Activated naive CD4-positive, alpha-beta T cell treated with anti-CD3 and anti-CD28 coated beads, Interleukin-2, amount 50 U/mL, for 72 hours (primary cell): ENCODE measurements around the gene LSAMP. TPM values are rescaled to one million over a fixed set of nuclear protein-coding genes. Genes with fewer than 3 reads are reported as not detected.
"Not testable (repeated sequence)": the region's sequence is repeated elsewhere in the genome, so short reads cannot be mapped to it uniquely, and the experiment has no call there.

ENCODE experiments used
- ATAC-seq, 2 donors: fragments of 150-1000 bp; cut with Tn5 transposase; 2 replicates each; pipeline ENCODE4 v1.10.0; 2021; ENCODE audit warnings: mild to moderate bottlenecking in 2 of 2, moderate library complexity in 2 of 2
- DNase-seq, 2 donors: peaks; one replicate each; pipeline ENCODE4 v3.0.0; 2021 to 2022; ENCODE audit warnings: low spot score in 2 of 2
- H3K27ac Mint-ChIP-seq, 2 donors: one replicate each; pipeline ENCODE4 v1.8.0; 2022; ENCODE audit warnings: mild to moderate bottlenecking in 2 of 2, mixed read lengths in 2 of 2
- H3K36me3 Mint-ChIP-seq, 2 donors: one replicate each; pipeline ENCODE4 v1.8.0; 2022; ENCODE audit warnings: mixed read lengths in 2 of 2
- H3K9me3 Mint-ChIP-seq, 2 donors: one replicate each; pipeline ENCODE4 v1.8.0; 2022; ENCODE audit warnings: mixed read lengths in 2 of 2
- total RNA-seq, 2 donors: library from RNA; stranded (reverse); gene quantifications; one replicate each; pipeline ENCODE4 v1.2.3, GENCODE V29; 2022

Gene LSAMP
- total RNA-seq, 2 donors from 2014 or later, result not detected

DNA sequence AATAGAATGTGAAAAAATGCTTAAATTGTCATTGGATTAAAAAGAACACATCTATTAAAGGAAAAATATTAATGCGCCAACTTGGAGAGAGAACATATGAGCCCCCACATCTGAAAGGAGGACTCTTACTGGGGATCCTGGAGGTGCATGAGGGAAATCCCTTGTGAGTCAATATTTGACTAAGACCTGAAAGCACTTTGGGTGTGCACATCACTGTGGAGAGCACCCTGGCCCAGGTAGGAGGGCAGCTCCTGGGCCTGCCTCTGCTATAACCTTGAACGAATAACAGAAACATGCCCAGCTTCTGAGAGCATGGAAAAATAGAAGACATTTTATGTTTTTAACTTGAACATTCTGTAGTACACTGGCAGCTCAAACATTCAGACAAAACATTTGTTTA is 622.2 kb downstream of the LSAMP start:
- Mint-ChIP-seq H3K9me3 (no peaks in the 10 kb centered on the region), H3K36me3 (no peaks in the 10 kb centered on the region), H3K27ac (no peak overlapping the region)
- ATAC-seq, result peak; percentile 43 to 54
- no peak for DNase-seq

DNA sequence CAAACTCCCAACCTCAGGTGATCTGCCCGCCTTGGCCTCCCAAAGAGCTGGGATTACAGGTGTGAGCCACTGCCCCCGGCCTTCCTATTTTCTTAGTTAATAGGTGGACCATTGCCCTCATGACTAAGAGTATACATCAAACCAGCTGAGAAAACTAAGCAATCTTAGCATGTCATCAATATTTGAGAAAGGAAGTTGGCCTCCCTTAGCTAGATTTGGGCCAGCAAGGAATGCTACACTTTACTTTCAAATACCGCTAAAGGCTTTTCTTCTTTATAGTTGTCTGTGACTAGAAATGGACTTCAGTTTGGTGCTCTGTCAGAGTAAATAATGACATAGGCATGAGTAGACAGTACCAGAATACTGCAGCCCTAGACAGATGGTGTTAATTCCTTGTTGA is 622.7 kb downstream of the LSAMP start:
- no peak for ATAC-seq
- DNase-seq, result no peak
- no peaks in the 10 kb centered on the region for H3K36me3 Mint-ChIP-seq

DNA sequence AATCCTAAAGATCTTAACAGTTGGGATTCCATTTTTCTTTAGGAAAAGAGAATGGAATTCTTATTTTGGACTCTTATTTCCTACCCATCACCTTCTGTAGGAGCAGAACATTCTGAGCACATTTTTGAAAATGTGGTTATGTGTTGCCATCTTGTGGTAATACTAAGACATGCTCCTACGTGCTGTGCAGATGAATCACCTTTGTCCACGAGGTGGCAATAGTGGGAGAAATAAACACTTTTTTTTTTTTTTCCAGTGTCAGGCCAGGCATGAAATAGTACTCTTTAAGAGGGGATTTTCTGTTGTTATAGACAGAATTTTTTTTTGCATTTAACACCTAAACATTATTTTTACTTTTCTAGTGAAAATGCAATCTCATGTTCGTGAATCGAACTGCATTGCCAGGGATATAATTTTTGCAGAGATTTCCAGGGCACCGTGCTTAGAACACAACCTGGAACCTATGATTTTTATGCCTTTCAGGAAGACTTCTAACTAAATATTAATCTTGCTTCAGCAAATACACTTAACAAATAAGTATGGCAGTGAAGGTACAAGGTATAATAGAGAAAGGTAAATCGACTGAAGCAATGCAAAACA is 625.4 kb downstream of the LSAMP start:
- no peak overlapping the region for H3K27ac Mint-ChIP-seq
- no peaks in the 10 kb centered on the region for H3K36me3 Mint-ChIP-seq
- H3K9me3 Mint-ChIP-seq, result no peaks in the 10 kb centered on the region
- DNase-seq (peak in 1 of 2 donors; percentile 47), ATAC-seq (peak; percentile 86 to 90)

More for the DNA sequence above, 622.7 kb downstream of the LSAMP start:
- no peak overlapping the region for H3K27ac Mint-ChIP-seq
- no peaks in the 10 kb centered on the region for H3K9me3 Mint-ChIP-seq

DNA sequence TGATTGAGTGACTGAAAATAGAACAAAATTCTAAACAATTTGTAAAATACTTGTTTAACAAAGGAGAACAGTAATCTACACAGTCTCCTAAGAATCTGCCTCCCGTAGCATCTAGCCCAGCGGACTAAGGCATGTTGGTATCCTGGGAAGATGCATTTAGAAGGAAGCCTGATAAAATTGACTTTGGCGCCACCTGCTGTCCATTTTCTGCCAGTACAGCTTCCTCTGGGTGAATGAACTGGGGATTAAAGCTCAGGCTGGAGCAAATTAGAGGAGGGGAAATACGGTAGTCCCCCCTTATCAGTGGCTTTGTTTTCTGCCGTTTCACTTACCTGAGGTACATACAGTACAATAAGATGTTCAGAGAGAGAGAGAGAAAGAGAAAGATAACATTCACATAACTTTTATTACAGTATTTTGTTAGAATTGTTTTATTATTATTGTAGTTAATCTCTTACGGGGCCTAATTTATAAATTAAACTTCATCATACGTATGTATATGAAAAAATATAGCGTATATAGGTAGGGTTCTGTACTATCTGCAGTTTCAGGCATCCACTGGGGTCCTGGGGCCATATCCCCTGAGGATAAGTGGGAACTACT is 630.4 kb downstream of the LSAMP start:
- DNase-seq (peak in 1 of 2 donors; percentile 70), ATAC-seq (peak; percentile 56 to 68)
- Mint-ChIP-seq H3K36me3 (no peaks in the 10 kb centered on the region), H3K27ac (no peak overlapping the region), H3K9me3 (no peaks in the 10 kb centered on the region)

DNA sequence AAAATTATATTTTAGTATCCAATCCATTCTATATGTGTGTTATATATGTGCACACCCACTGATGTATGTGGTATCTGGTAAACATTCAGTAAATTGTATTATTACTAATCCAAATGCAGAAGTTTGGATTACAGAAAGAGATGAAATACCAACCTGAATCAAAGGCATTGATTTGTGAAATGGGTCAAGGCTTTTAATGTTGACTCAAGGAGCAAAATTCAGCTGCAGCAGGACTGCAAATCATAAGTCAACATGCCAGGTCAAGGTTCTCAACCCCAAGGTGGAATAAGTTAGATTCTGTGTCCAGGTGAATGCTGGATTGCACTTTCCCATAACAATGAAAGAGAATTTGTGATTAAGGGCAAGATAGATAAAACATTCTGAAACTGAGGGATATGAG is 631.3 kb downstream of the LSAMP start:
- Mint-ChIP-seq H3K9me3 (no peaks in the 10 kb centered on the region), H3K36me3 (no peaks in the 10 kb centered on the region), H3K27ac (no peak overlapping the region)
- no peak for ATAC-seq
- DNase-seq, result no peak

DNA sequence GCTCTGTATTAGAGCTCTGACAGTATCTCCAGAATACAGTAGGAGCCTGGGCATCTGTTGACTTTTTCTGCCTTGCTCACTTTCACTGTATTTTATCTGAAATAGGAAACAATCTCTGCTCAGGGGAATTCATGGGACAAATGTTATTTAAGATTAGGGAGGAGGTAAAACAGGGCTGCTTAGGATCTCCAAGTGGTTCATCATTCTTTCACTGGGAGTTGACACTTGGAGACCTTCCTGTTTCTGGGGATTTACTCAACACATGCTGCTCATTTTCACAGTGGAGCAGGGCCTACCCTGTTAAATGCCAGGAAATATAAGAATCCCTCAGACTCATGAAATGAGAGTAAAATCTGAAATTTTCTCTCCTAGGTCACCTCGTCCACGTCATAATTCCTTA is 636.5 kb downstream of the LSAMP start:
- no peaks in the 10 kb centered on the region for H3K36me3 Mint-ChIP-seq
- ATAC-seq (no peak), DNase-seq (no peak)
- H3K9me3 Mint-ChIP-seq, result no peaks in the 10 kb centered on the region
- H3K27ac Mint-ChIP-seq, result no peak overlapping the region

DNA sequence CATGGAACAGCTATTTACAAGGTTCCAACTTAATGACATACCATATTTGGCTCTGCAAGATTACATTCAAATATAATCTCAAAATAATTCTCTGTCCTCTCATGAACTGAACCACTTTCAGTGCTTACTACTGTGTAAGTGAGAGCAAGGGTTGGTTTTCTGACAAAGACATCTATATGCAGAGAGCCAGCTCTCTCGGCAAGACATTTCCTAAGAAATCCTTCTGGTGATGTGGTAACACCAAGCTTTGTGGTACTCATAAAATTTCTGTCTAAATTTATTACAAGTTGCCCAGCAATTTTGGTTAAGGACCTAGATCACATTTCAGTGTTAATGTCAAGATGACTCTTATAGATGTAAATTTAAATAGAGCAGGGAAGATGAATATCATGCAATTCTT is 637.0 kb downstream of the LSAMP start:
- H3K9me3 Mint-ChIP-seq, result no peaks in the 10 kb centered on the region
- ATAC-seq, result no peak
- H3K36me3 Mint-ChIP-seq, result no peaks in the 10 kb centered on the region
- no peak overlapping the region for H3K27ac Mint-ChIP-seq
- DNase-seq, result no peak

DNA sequence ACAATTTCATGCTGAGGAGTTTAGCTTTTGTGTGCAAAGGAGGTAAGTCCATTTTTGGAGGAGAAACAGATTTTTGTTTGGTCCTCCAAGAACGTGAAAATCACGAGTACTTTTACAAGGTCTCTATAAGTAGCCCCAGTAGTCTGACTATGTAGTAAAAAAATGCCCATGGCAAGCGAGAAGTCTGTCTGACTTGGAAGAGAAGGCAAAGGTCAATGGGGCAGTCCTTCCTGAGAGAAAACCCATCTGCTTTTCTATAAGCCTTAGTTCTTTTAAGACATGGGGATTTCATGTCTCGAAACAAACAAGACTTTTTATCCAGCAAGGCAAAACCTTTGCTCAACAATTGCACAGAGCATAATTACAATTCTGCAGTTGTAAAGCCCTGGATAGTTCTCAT is 638.8 kb downstream of the LSAMP start:
- Mint-ChIP-seq H3K36me3 (no peaks in the 10 kb centered on the region), H3K9me3 (no peaks in the 10 kb centered on the region), H3K27ac (no peak overlapping the region)
- ATAC-seq (no peak), DNase-seq (no peak)

DNA sequence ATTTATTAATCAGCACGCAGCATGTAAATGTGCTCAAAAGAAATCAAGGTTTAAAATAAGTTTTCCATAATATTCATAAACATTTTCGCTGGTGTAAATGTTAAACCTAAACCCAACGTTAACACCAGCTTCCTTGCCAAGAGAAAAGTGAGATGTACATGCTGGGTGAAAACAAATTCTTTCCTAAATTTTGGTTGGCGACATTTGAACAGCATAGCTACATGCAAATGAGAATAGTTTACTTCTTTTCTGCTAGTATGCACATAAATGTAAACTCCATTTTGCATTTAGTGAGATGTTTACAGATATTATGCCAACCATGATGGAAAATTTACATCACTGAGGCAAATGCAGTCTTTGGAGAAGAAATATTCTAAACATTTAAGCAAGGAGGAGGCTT is 639.8 kb downstream of the LSAMP start:
- ATAC-seq, result no peak
- Mint-ChIP-seq H3K27ac (no peak overlapping the region), H3K9me3 (no peaks in the 10 kb centered on the region), H3K36me3 (no peaks in the 10 kb centered on the region)
- no peak for DNase-seq

DNA sequence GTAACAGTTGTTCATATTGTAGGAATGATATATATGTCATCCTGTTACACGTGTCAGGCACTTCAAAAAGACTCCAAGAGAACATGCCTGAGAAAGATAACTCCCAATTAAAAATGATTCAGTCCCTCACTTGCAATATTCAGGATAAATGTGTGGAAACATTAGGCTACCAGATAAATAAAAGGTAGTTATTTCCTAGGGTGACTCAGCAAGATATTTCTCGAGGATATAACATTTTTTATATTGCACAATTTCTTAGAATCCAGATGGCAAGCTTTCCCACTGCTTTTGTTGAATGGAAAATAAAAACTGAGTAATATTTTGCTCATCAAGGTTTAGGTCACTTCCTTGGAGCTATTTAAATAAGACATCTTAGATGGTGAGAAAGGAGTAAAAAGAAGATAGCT is 640.6 kb downstream of the LSAMP start:
- ATAC-seq (no peak), DNase-seq (no peak)
- no peaks in the 10 kb centered on the region for H3K9me3 Mint-ChIP-seq
- no peaks in the 10 kb centered on the region for H3K36me3 Mint-ChIP-seq
- no peak overlapping the region for H3K27ac Mint-ChIP-seq

DNA sequence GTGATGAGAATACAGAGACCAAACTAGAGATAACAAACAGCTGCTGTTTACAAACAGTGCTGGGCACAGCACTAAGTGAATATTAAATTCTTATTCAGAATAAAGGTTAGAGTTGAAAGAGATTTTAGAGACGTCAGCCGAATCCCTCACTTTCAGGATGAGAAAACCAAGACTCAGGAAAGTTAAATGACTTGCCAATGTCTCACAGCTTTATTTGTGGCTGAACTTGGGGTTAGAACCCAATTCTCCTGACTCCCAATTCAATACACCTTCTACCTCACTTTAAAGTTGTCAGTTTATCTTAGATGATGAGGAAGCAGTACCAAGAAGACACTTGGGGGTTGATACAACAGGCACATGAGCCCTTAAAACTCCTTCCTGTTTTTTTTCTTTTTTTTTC is 641.1 kb downstream of the LSAMP start:
- Mint-ChIP-seq H3K27ac (no peak overlapping the region), H3K9me3 (no peaks in the 10 kb centered on the region), H3K36me3 (no peaks in the 10 kb centered on the region)
- DNase-seq, result no peak
- ATAC-seq, result peak in 1 of 2 donors; percentile 80

DNA sequence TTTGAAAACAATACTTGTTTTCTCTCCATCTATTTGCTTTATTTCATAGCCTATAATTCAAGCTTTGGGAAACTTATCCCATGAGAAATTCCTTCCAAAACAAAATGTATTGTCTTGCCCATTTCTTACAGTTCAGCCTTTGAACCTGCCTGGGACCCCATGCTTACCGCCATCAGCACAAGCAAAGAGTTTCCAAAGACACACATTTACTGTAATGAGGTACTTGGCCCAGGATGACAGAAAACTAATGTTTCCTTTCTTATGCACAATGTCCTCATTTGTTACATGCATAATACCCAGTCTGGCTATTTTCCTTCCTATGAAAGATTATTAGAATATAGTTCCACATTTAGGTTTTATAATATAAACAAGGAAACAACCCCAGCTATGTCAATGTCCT is 641.6 kb downstream of the LSAMP start:
- Mint-ChIP-seq H3K27ac (no peak overlapping the region), H3K36me3 (no peaks in the 10 kb centered on the region), H3K9me3 (no peaks in the 10 kb centered on the region)
- no peak for DNase-seq
- no peak for ATAC-seq

DNA sequence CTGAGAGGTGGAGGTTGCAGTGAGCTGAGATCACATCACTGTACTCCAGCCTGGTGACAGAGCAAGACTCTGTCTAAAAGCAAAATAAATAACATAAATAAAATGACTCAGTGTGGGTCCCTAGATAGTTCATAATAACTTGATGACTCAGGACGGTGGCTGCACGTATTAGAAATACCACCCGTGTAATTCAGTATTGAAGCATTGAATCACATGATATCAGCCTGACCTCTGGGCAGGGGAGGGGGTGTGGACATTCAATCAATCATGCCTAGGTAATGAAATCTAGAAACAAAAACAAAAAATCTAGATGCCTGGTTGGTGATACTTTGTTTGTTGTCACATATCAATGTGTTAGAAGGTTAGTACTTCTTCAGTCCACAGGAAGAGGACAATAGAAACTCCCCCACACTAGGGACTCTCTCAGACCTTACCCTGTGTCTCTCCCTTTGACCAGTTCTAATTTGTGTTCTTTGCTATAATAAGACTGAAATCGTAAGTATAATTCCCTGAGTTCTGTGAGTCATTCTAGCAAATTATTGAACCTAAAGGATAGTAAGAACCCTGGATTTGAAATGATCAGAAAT is 644.7 kb downstream of the LSAMP start:
- DNase-seq, result no peak
- no peak for ATAC-seq
- no peak overlapping the region for H3K27ac Mint-ChIP-seq
- H3K9me3 Mint-ChIP-seq, result no peaks in the 10 kb centered on the region
- H3K36me3 Mint-ChIP-seq, result no peaks in the 10 kb centered on the region

DNA sequence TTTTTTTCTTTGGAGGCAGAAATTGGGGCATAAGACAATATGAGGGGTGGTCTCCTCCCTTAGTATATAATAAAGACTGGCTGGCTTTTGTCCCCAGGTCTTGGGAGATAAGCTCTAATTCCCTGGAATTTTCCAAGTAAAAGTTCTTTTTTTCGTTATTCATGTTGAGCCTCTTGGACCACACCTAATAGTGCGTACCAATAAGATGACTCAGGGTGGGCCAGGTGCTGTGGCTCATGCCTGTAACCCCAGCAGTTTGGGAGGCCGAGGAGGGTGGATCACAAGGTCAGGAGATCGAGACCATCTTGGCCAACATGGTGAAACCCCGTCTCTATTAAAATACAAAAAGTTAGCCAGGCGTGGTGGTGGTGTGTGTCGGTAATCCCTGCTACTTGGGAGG is 645.2 kb downstream of the LSAMP start:
- not testable (repeated sequence) for ATAC-seq, DNase-seq, H3K9me3 Mint-ChIP-seq, H3K27ac Mint-ChIP-seq, H3K36me3 Mint-ChIP-seq

DNA sequence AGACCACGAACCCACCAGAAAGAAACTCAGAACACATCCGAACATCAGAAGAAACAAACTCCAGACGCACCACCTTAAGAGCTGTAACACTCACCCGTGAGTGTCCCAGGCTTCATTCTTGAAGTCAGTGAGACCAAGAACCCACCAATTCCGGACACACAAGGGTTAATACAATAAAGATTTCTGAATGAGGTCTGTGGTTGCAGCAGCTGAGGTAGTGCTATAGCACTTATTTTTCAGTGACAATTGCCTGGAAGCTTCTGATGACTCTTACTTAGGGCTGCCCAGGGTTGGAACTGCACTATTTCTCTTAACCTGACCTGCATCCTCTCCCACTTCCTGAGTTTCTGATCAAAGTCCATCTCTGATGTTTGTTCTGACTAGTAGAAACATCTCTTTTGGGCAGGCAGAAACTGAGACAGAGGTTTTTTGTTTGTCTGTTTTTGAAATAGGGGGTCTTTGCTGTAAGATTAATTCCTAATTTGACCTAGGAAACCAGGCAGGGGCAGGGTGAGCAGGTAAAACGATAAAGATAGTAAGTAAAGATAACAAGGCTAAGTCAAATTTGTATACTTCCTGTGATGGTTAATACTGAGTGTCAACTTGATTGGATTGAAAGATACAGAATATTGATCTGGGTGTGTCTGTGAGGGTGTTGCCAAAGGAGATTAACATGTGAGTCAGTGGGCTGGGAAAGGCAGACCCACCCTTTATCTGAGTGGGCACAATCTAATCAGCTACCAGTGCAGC is 652.9 kb downstream of the LSAMP start:
- H3K27ac Mint-ChIP-seq, result peak overlapping the region; percentile 37 to 58
- peak in 1 of 2 donors; percentile 35 for DNase-seq
- no peaks in the 10 kb centered on the region for H3K36me3 Mint-ChIP-seq
- peaks cover 0 to 3% of the 10 kb centered on the region in 2 donors for H3K9me3 Mint-ChIP-seq
- ATAC-seq, result peak; percentile 73 to 75

DNA sequence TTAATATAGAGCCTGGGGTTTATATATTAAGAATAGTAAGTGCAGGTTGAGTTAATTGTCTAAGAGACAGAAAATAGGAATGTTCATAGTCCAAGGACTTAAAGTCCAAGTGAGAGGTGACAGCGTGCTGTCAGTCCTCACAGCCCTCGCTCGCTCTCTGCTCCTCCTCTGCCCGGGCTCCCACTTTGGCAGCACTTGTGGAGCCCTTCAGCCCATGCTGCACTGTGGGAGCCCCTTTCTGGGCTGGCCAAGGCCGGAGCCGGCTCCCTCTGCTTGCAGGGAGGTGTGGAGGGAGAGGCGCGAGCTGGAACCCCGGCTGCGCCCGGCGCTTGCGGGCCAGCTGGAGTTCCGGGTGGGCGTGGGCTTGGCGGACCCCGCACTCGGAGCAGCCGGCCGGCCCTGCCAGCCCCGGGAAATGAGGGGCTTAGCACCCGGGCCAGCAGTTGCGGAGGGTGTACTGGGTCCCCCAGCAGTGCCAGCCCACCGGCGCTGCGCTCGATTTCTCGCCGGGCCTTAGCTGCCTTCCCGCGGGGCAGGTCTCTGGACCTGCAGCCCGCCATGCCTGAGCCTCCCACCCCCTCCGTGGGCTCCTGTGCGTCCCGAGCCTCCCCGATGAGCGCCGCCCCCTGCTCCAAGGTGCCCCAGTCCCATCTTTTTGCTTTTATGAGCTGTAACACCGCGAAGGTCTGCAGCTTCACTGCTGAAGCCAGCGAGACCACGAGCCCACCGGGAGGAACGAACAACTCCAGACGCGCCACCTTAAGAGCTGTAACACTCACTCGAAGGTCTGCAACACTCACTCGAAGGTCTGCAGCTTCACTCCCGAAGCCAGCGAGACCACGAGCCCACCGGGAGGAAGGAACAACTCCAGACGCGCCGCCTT is 653.8 kb downstream of the LSAMP start:
- ATAC-seq, H3K36me3 Mint-ChIP-seq, DNase-seq, H3K9me3 Mint-ChIP-seq: not testable (repeated sequence)
- H3K27ac Mint-ChIP-seq, result peak overlapping the region; percentile 37
